ENCODE data around the gene STAB2. TPM values are rescaled to one million over a fixed set of nuclear protein-coding genes. Genes with fewer than 3 reads are reported as not detected.

STAB2 gene
- total RNA-seq, 1 experiment from 2014 or later, result not detected

- intact Hi-C loops (cut with micrococcal nuclease), result no loop called here
- no peak overlapping the region for H3K27ac Mint-ChIP-seq (ENCODE audit: low read depth, unreplicated experiment)
- H3K4me3 Mint-ChIP-seq (ENCODE audit: unreplicated experiment), result no peak overlapping the region
These were observed 2.4 kb downstream of the STAB2 start for GRCh38 chr12:103589517-103589916.

GRCh38 chr12:103590271-103590670, 3.2 kb downstream of the STAB2 start:
- Mint-ChIP-seq H3K27me3 (ENCODE audit: insufficient read depth, unreplicated experiment) (peaks cover 12% of the 10 kb centered on the region), H3K36me3 (ENCODE audit: insufficient read depth, unreplicated experiment) (no peaks in the 10 kb centered on the region), H3K27ac (ENCODE audit: low read depth, unreplicated experiment) (no peak overlapping the region), H3K4me3 (ENCODE audit: unreplicated experiment) (no peak overlapping the region), H3K9me3 (ENCODE audit: unreplicated experiment) (no peaks in the 10 kb centered on the region), H3K4me1 (ENCODE audit: insufficient read depth, unreplicated experiment) (no peaks in the 10 kb centered on the region)
- TF ChIP-seq CTCF (IDR thresholded peaks at IDR 0.05; ENCODE audit: unreplicated experiment), result no peak
- BruUV-seq (replicated peaks), result no TSS peak
- no peak for DNase-seq (ENCODE audit: unreplicated experiment)
- POLR2A ChIA-PET, result no interaction called here
- intact Hi-C loops (cut with micrococcal nuclease), result no loop called here
- CTCF ChIA-PET, result interaction anchor here (0.7 kb wide), 1 partner anchor 9 kb away, joined by 3 read pairs; no protein-coding TSS in a partner anchor

More at GRCh38 chr12:103589517-103589916, 2.4 kb downstream of the STAB2 start:
- POLR2A ChIA-PET, result interaction anchor here (0.6 kb wide), 1 partner anchor 1297 kb away, joined by 6 read pairs; no protein-coding TSS in a partner anchor
- DNase-seq (ENCODE audit: unreplicated experiment), result no peak
- Mint-ChIP-seq H3K27me3 (ENCODE audit: insufficient read depth, unreplicated experiment) (peaks cover 12% of the 10 kb centered on the region), H3K4me1 (ENCODE audit: insufficient read depth, unreplicated experiment) (no peaks in the 10 kb centered on the region), H3K36me3 (ENCODE audit: insufficient read depth, unreplicated experiment) (no peaks in the 10 kb centered on the region), H3K9me3 (ENCODE audit: unreplicated experiment) (no peaks in the 10 kb centered on the region)
- BruUV-seq (replicated peaks), result no TSS peak
- CTCF ChIA-PET, result interaction anchor here (0.7 kb wide), 1 partner anchor 9 kb away, joined by 3 read pairs; no protein-coding TSS in a partner anchor
- no peak for TF ChIP-seq CTCF (IDR thresholded peaks at IDR 0.05; ENCODE audit: unreplicated experiment)

- Mint-ChIP-seq H3K27ac (ENCODE audit: low read depth, unreplicated experiment) (no peak overlapping the region), H3K4me3 (ENCODE audit: unreplicated experiment) (no peak overlapping the region), H3K4me1 (ENCODE audit: insufficient read depth, unreplicated experiment) (no peaks in the 10 kb centered on the region), H3K9me3 (ENCODE audit: unreplicated experiment) (no peaks in the 10 kb centered on the region), H3K36me3 (ENCODE audit: insufficient read depth, unreplicated experiment) (no peaks in the 10 kb centered on the region), H3K27me3 (ENCODE audit: insufficient read depth, unreplicated experiment) (peaks cover 12% of the 10 kb centered on the region)
- no TSS peak for BruUV-seq (replicated peaks)
- DNase-seq (ENCODE audit: unreplicated experiment), result no peak
- ChIA-PET POLR2A (no interaction called here), CTCF (no interaction called here)
- TF ChIP-seq CTCF (IDR thresholded peaks at IDR 0.05; ENCODE audit: unreplicated experiment), result no peak
- intact Hi-C loops (cut with micrococcal nuclease), result no loop called here
These were observed 9.9 kb downstream of the STAB2 start for GRCh38 chr12:103596981-103597380.

GRCh38 chr12:103599274-103599673, 12.2 kb downstream of the STAB2 start:
- POLR2A ChIA-PET, result no interaction called here
- no peak overlapping the region for H3K27ac Mint-ChIP-seq (ENCODE audit: low read depth, unreplicated experiment)
- no TSS peak for BruUV-seq (replicated peaks)
- intact Hi-C loops (cut with micrococcal nuclease), result no loop called here
- no peaks in the 10 kb centered on the region for H3K9me3 Mint-ChIP-seq (ENCODE audit: unreplicated experiment)
- no peak for DNase-seq (ENCODE audit: unreplicated experiment)
- no peak for TF ChIP-seq CTCF (IDR thresholded peaks at IDR 0.05; ENCODE audit: unreplicated experiment)
- H3K27me3 Mint-ChIP-seq (ENCODE audit: insufficient read depth, unreplicated experiment), result no peaks in the 10 kb centered on the region
- H3K4me1 Mint-ChIP-seq (ENCODE audit: insufficient read depth, unreplicated experiment), result no peaks in the 10 kb centered on the region
- H3K36me3 Mint-ChIP-seq (ENCODE audit: insufficient read depth, unreplicated experiment), result no peaks in the 10 kb centered on the region
- CTCF ChIA-PET, result interaction anchor here (0.6 to 1.9 kb wide), 5 partner anchors 10 to 734 kb away, joined by 3 to 5 read pairs (median 3); no protein-coding TSS in a partner anchor
- H3K4me3 Mint-ChIP-seq (ENCODE audit: unreplicated experiment), result no peak overlapping the region
